H9 (cell line): ENCODE data around the gene APLP2. TPM values are rescaled to one million over a fixed set of nuclear protein-coding genes. Genes with fewer than 3 reads are reported as not detected.
A peak's percentile ranks its signal among the peaks of the same experiment; 100 is the strongest.
"Not testable (repeated sequence)": the region's sequence is repeated elsewhere in the genome, so short reads cannot be mapped to it uniquely, and the experiment has no call there.

ENCODE experiments used
- DNase-seq: peaks from one replicate; pipeline ENCODE4 v3.0.0-alpha.2; 2017
- H2AFZ ChIP-seq: one replicate; pipeline ENCODE4 v1.6.1; 2013; ENCODE audit warnings: mild to moderate bottlenecking, low read length, control low read depth, moderate library complexity
- H2AK5ac ChIP-seq: 2 replicates; pipeline ENCODE4 v1.6.1; 2013; ENCODE audit warnings: low read length, control low read depth, mixed read lengths; ENCODE audit not compliant: insufficient read length
- H2BK120ac ChIP-seq: one replicate; pipeline ENCODE4 v1.6.1; 2013; ENCODE audit warnings: low read depth, mild to moderate bottlenecking, low read length, control low read depth, inconsistent platforms; ENCODE audit not compliant: poor library complexity, severe bottlenecking
- H2BK12ac ChIP-seq: 2 replicates; pipeline ENCODE4 v1.6.1; 2013; ENCODE audit warnings: low read length, control low read depth, mixed read lengths, low read depth; ENCODE audit not compliant: insufficient read length
- H2BK15ac ChIP-seq: 2 replicates; pipeline ENCODE4 v1.6.1; 2013; ENCODE audit warnings: low read depth, low read length, control low read depth
- H2BK20ac ChIP-seq: one replicate; pipeline ENCODE4 v1.6.1; 2013; ENCODE audit warnings: low read depth, mild to moderate bottlenecking, low read length, control low read depth, inconsistent platforms; ENCODE audit not compliant: poor library complexity, severe bottlenecking
- H2BK5ac ChIP-seq: 2 replicates; pipeline ENCODE4 v1.6.1; 2013; ENCODE audit warnings: low read length, control low read depth, mixed read lengths; ENCODE audit not compliant: insufficient read length
- H3K14ac ChIP-seq: 2 replicates; pipeline ENCODE4 v1.6.1; 2013; ENCODE audit warnings: low read length, control low read depth; ENCODE audit not compliant: insufficient read depth
- H3K18ac ChIP-seq: 2 replicates; pipeline ENCODE4 v1.6.1; 2013; ENCODE audit warnings: low read depth, mild to moderate bottlenecking, mixed read lengths, low read length, control low read depth; ENCODE audit not compliant: insufficient read length
- H3K23ac ChIP-seq: 2 replicates; pipeline ENCODE4 v1.6.1; 2013; ENCODE audit warnings: low read length, control low read depth, mixed read lengths, low read depth; ENCODE audit not compliant: insufficient read length
- H3K23me2 ChIP-seq: 2 replicates; pipeline ENCODE4 v1.6.1; 2013; ENCODE audit warnings: low read depth, mild to moderate bottlenecking, mixed read lengths, low read length, control low read depth; ENCODE audit not compliant: insufficient read length, poor library complexity, severe bottlenecking
- H3K27ac ChIP-seq: 2 replicates; pipeline ENCODE4 v1.5.1; 2013; ENCODE audit warnings: low read length, control low read depth, mixed read lengths, low read depth; ENCODE audit not compliant: insufficient read length
- H3K27me3 ChIP-seq: 2 replicates; pipeline ENCODE4 v1.6.1; 2013; ENCODE audit warnings: low read length, control low read depth, inconsistent platforms; ENCODE audit not compliant: insufficient read depth
- H3K4ac ChIP-seq: 2 replicates; pipeline ENCODE4 v1.6.1; 2013; ENCODE audit warnings: low read depth, mild to moderate bottlenecking, control low read depth, inconsistent platforms, low read length, moderate library complexity
- H3K4me1 ChIP-seq: 2 replicates; pipeline ENCODE4 v1.6.1; 2013; ENCODE audit warnings: low read length, control low read depth, inconsistent platforms; ENCODE audit not compliant: insufficient read depth
- H3K4me2 ChIP-seq: 2 replicates; pipeline ENCODE4 v1.6.1; 2013; ENCODE audit warnings: low read length, control low read depth, mixed read lengths; ENCODE audit not compliant: insufficient read length, insufficient read depth
- H3K56ac ChIP-seq: 2 replicates; pipeline ENCODE4 v1.6.1; 2013; ENCODE audit warnings: low read depth, mild to moderate bottlenecking, mixed read lengths, low read length, control low read depth; ENCODE audit not compliant: insufficient read length
- H3K79me1 ChIP-seq: 2 replicates; pipeline ENCODE4 v1.6.1; 2013; ENCODE audit warnings: low read depth, mild to moderate bottlenecking, moderate library complexity, low read length, control low read depth, inconsistent platforms; ENCODE audit not compliant: insufficient read depth, poor library complexity, severe bottlenecking
- H3K79me2 ChIP-seq: 2 replicates; pipeline ENCODE4 v1.6.1; 2013; ENCODE audit warnings: low read length, control low read depth, inconsistent platforms; ENCODE audit not compliant: insufficient read depth
- H3K9ac ChIP-seq: 2 replicates; pipeline ENCODE4 v1.6.1; 2013; ENCODE audit warnings: low read length, control low read depth, mixed read lengths; ENCODE audit not compliant: insufficient read length; ENCODE audit errors: extremely low read depth
- H3K9me3 ChIP-seq: one replicate; pipeline ENCODE4 v1.6.1; 2013; ENCODE audit warnings: low read depth, low read length, inconsistent platforms; ENCODE audit not compliant: control insufficient read depth
- H3T11ph ChIP-seq: one replicate; pipeline ENCODE4 v1.6.1; 2013; ENCODE audit warnings: mild to moderate bottlenecking, low read length, control low read depth, inconsistent platforms
- H4K20me1 ChIP-seq: one replicate; pipeline ENCODE4 v1.6.1; 2013; ENCODE audit not compliant: control insufficient read depth, insufficient read length, insufficient read depth
- H4K5ac ChIP-seq: 2 replicates; pipeline ENCODE4 v1.6.1; 2013; ENCODE audit warnings: low read depth, mild to moderate bottlenecking, mixed read lengths, low read length, control low read depth; ENCODE audit not compliant: insufficient read length
- H4K8ac ChIP-seq: replicated peaks from 2 replicates; pipeline ENCODE4 v1.6.1; 2013; ENCODE audit warnings: low read length, control low read depth, mixed read lengths, low read depth; ENCODE audit not compliant: insufficient read length
- H4K91ac ChIP-seq: 2 replicates; pipeline ENCODE4 v1.6.1; 2013; ENCODE audit warnings: low read depth, mild to moderate bottlenecking, moderate library complexity, mixed read lengths, low read length, control low read depth; ENCODE audit not compliant: insufficient read length
- H3K27ac Mint-ChIP-seq, 3 experiments: 2 replicates in 2 of 3; 3 replicates in 1 of 3; pipeline ENCODE4 v1.8.0; 2020 to 2021; ENCODE audit warnings: mixed read lengths in 3 of 3, mild to moderate bottlenecking in 1 of 3, moderate library complexity in 1 of 3
- H3K27me3 Mint-ChIP-seq: 2 replicates; pipeline ENCODE4 v1.8.0; 2021; ENCODE audit warnings: low read depth, mild to moderate bottlenecking, moderate library complexity, mixed read lengths
- H3K36me3 Mint-ChIP-seq, 3 experiments: 2 replicates in 2 of 3; 3 replicates in 1 of 3; pipeline ENCODE4 v1.8.0; 2020 to 2021; ENCODE audit warnings: low read depth in 3 of 3, mixed read lengths in 3 of 3; ENCODE audit not compliant: insufficient read depth in 1 of 3
- H3K4me1 Mint-ChIP-seq, 2 experiments: 2 replicates each; pipeline ENCODE4 v1.8.0; 2020; ENCODE audit warnings: mixed read lengths in 2 of 2
- H3K4me3 Mint-ChIP-seq, 2 experiments: 2 replicates in 1 of 2; 3 replicates in 1 of 2; pipeline ENCODE4 v1.8.0; 2020 to 2021; ENCODE audit warnings: mild to moderate bottlenecking in 2 of 2, mixed read lengths in 2 of 2, moderate library complexity in 1 of 2
- H3K9me3 Mint-ChIP-seq, 2 experiments: 2 replicates in 1 of 2; 3 replicates in 1 of 2; pipeline ENCODE4 v1.8.0; 2020; ENCODE audit warnings: mild to moderate bottlenecking in 2 of 2, mixed read lengths in 2 of 2, moderate library complexity in 1 of 2
- CTCF ChIP-seq: fragments of 200-600 bp; sonication (generic); conservative IDR thresholded peaks from 3 replicates; pipeline ENCODE4 v1.8.0; 2021; ENCODE audit warnings: antibody characterized with exemption, mild to moderate bottlenecking
- WGBS: extraction: QIAGEN DNeasy Blood & Tissue Kit; methylation state at CpG from one replicate; pipeline ENCODE4 v1.1.7; 2013; ENCODE audit warnings: missing lambda C conversion rate, low lambda C conversion rate, mixed read lengths; ENCODE audit not compliant: insufficient read length; ENCODE audit errors: extremely low coverage; 5-methylcytosine and 5-hydroxymethylcytosine counted together
- total RNA-seq: library from RNA; stranded (reverse); gene quantifications from 2 replicates; pipeline ENCODE4 v1.2.1, GENCODE V29; 2021

APLP2 gene
- total RNA-seq, 1 experiment from 2014 or later, result 328 TPM

GRCh38 chr11:130020323-130020722, 49.4 kb upstream of the APLP2 start:
- Histone ChIP-seq H3T11ph (no peak overlapping the region), H3K18ac (no peak overlapping the region), H2BK15ac (no peak overlapping the region), H2AFZ (peak overlapping the region; percentile 36), H4K20me1 (no peaks in the 10 kb centered on the region), H3K79me2 (no peaks in the 10 kb centered on the region), H3K23me2 (no peaks in the 10 kb centered on the region), H3K79me1 (no peaks in the 10 kb centered on the region), H2AK5ac (no peak overlapping the region), H2BK20ac (no peak overlapping the region), H3K56ac (no peak overlapping the region), H3K14ac (no peak overlapping the region), H3K4me1 (no peaks in the 10 kb centered on the region), H2BK120ac (no peak overlapping the region), H4K91ac (no peak overlapping the region), H2BK12ac (no peak overlapping the region), H3K4ac (no peak overlapping the region), H4K8ac (no peak overlapping the region), H4K5ac (no peak overlapping the region), H3K27ac (no peak overlapping the region), H3K4me2 (no peak overlapping the region), H3K23ac (no peak overlapping the region), H2BK5ac (no peak overlapping the region), H3K9me3 (peaks cover 5% of the 10 kb centered on the region), H3K9ac (no peak overlapping the region), H3K27me3 (no peaks in the 10 kb centered on the region)
- Mint-ChIP-seq H3K36me3 (peaks cover 4 to 8% (median 5%) of the 10 kb centered on the region in 3 experiments; a peak in 5 of 7 replicates), H3K4me1 (peaks cover 5 to 6% of the 10 kb centered on the region in 2 experiments), H3K27me3 (no peaks in the 10 kb centered on the region; the same call in 1 of the 2 replicates), H3K27ac (peak overlapping the region in 1 of 3 experiments; percentile 12; a peak in 1 of 7 replicates), H3K4me3 (no peak overlapping the region), H3K9me3 (peaks cover 14 to 17% of the 10 kb centered on the region in 2 experiments)
- no peak for DNase-seq
- no CpG with 5 or more reads among the region's 4 CpGs for WGBS
- TF ChIP-seq CTCF, result no peak

- not testable (repeated sequence) for H4K8ac ChIP-seq, H3K79me2 ChIP-seq, H3K79me1 ChIP-seq, H3K14ac ChIP-seq, H3K18ac ChIP-seq, H3K4me1 ChIP-seq, H2BK20ac ChIP-seq, H3T11ph ChIP-seq, H3K27ac ChIP-seq, H3K4me2 ChIP-seq, H2BK5ac ChIP-seq, H3K27me3 Mint-ChIP-seq, H3K9me3 Mint-ChIP-seq, H3K27me3 ChIP-seq, H3K56ac ChIP-seq, H2AK5ac ChIP-seq, H2BK15ac ChIP-seq, H3K27ac Mint-ChIP-seq, H2BK12ac ChIP-seq, H3K4me1 Mint-ChIP-seq, H3K4ac ChIP-seq, H4K91ac ChIP-seq, H3K23ac ChIP-seq, H3K23me2 ChIP-seq, H4K20me1 ChIP-seq, H3K9ac ChIP-seq, H3K4me3 Mint-ChIP-seq, H3K36me3 Mint-ChIP-seq, DNase-seq, H3K9me3 ChIP-seq, H2AFZ ChIP-seq, H2BK120ac ChIP-seq, H4K5ac ChIP-seq
- no CpG with 5 or more reads among the region's 38 CpGs for WGBS
Observed at GRCh38 chr11:130021606-130022005, 48.1 kb upstream of the APLP2 start.
